H1 (cell line): Measurements from ENCODE around the gene INHA. TPM values are rescaled to one million over a fixed set of nuclear protein-coding genes. Genes with fewer than 3 reads are reported as not detected.

Experiments
- CTCF ChIA-PET: fragments of 300-600 bp; sonication (Branson Sonifier 250); formaldehyde crosslinking; loops from one replicate; lab custom pipeline; 2021; ENCODE audit not compliant: partially characterized antibody; lab: Charles Lee
- POLR2A ChIA-PET: fragments of 300-600 bp; sonication (Branson Sonifier 250); formaldehyde crosslinking; loops from one replicate; lab custom pipeline; 2021; ENCODE audit warnings: inconsistent platforms; ENCODE audit not compliant: partially characterized antibody; lab: Charles Lee
- DNase-seq, 2 experiments: peaks; one replicate each; pipeline versions ENCODE4 v3.0.0 to v3.0.0-alpha.2; 2010 to 2022; ENCODE audit warnings: low spot score in 2 of 2, low read depth in 1 of 2, mixed read lengths in 1 of 2
- FAIRE-seq: peaks from 2 replicates; lab custom pipeline; 2011; peaks lifted over from hg19 to GRCh38; lab: Jason Lieb, UNC
- H2AFZ ChIP-seq: 2 replicates; pipeline ENCODE4 v1.8.1; 2012; ENCODE audit warnings: low read length, inconsistent platforms
- H2AK5ac ChIP-seq: 2 replicates; pipeline ENCODE4 v1.6.1; 2013; ENCODE audit warnings: low read depth, low read length
- H2BK120ac ChIP-seq: replicated peaks from 2 replicates; pipeline ENCODE3; 2013; ENCODE audit warnings: low read depth, low read length, inconsistent platforms
- H2BK12ac ChIP-seq: 2 replicates; pipeline ENCODE4 v1.6.1; 2013; ENCODE audit warnings: low read depth, low read length
- H2BK15ac ChIP-seq: 2 replicates; pipeline ENCODE4 v1.6.1; 2013; ENCODE audit warnings: low read length
- H2BK20ac ChIP-seq: 2 replicates; pipeline ENCODE4 v1.6.1; 2013; ENCODE audit warnings: low read length
- H2BK5ac ChIP-seq: 2 replicates; pipeline ENCODE4 v1.6.1; 2013; ENCODE audit warnings: low read depth, low read length
- H3K14ac ChIP-seq: 2 replicates; pipeline ENCODE4 v1.6.1; 2013; ENCODE audit warnings: inconsistent platforms; ENCODE audit not compliant: insufficient read length
- H3K18ac ChIP-seq: 2 replicates; pipeline ENCODE4 v1.6.1; 2013; ENCODE audit warnings: low read length; ENCODE audit errors: extremely low read depth
- H3K23ac ChIP-seq: 2 replicates; pipeline ENCODE4 v1.6.1; 2013; ENCODE audit warnings: inconsistent platforms; ENCODE audit not compliant: insufficient read length
- H3K23me2 ChIP-seq: 2 replicates; pipeline ENCODE4 v1.6.1; 2013; ENCODE audit warnings: low read depth, low read length
- H3K27ac ChIP-seq: 2 replicates; pipeline ENCODE4 v1.6.1; 2011; ENCODE audit warnings: low read depth, low read length, inconsistent platforms
- H3K27me3 ChIP-seq, 4 experiments: replicated peaks in 1 of 4; 1 replicate in 1 of 4; 2 replicates in 3 of 4; pipeline versions ENCODE4 v1.6.1 to v1.8.1; 2011 to 2013; ENCODE audit warnings: low read length in 3 of 4, mild to moderate bottlenecking in 3 of 4, inconsistent platforms in 2 of 4, mixed read lengths in 2 of 4, moderate library complexity in 1 of 4; ENCODE audit not compliant: control insufficient read depth in 3 of 4, insufficient read depth in 3 of 4; ENCODE audit errors: extremely low read depth in 1 of 4
- H3K36me3 ChIP-seq, 4 experiments: 2 replicates each; pipeline versions ENCODE4 v1.6.1 to v1.8.1; 2011 to 2013; ENCODE audit warnings: mild to moderate bottlenecking in 4 of 4, low read length in 3 of 4, moderate library complexity in 2 of 4, control low read depth in 1 of 4, inconsistent platforms in 1 of 4; ENCODE audit not compliant: insufficient read depth in 4 of 4, control insufficient read depth in 2 of 4
- H3K4ac ChIP-seq: replicated peaks from 2 replicates; pipeline ENCODE3; 2013; ENCODE audit warnings: low read length, low read depth, mixed read lengths, inconsistent platforms; ENCODE audit not compliant: insufficient read length
- H3K4me1 ChIP-seq, 4 experiments: replicated peaks in 1 of 4; 1 replicate in 1 of 4; 2 replicates in 3 of 4; pipeline versions ENCODE4 v1.6.1 to v1.8.1; 2011 to 2013; ENCODE audit warnings: low read length in 3 of 4, inconsistent platforms in 2 of 4, mixed read lengths in 1 of 4; ENCODE audit not compliant: insufficient read depth in 4 of 4, control insufficient read depth in 3 of 4
- H3K4me2 ChIP-seq, 2 experiments: 2 replicates each; pipeline versions ENCODE4 v1.6.1 to v1.8.1; 2011 to 2013; ENCODE audit warnings: low read depth in 2 of 2, low read length in 2 of 2, control low read depth in 1 of 2, inconsistent platforms in 1 of 2, mild to moderate bottlenecking in 1 of 2; ENCODE audit not compliant: insufficient read depth in 1 of 2
- H3K4me3 ChIP-seq, 4 experiments: fragments of 200-600, 300-600 bp in 1 of 4; sonication (generic), shearing (Covaris generic), sonication (Bioruptor Twin) in 1 of 4; 2 replicates each; pipeline versions ENCODE4 v1.5.1 to v1.8.1; 2011 to 2016; ENCODE audit warnings: low read length in 4 of 4, low read depth in 3 of 4, control low read depth in 2 of 4, inconsistent platforms in 2 of 4, mild to moderate bottlenecking in 2 of 4, mixed read lengths in 1 of 4, moderate library complexity in 1 of 4; ENCODE audit not compliant: insufficient read depth in 2 of 4; ENCODE audit errors: extremely low read depth in 1 of 4
- H3K56ac ChIP-seq: replicated peaks from 2 replicates; pipeline ENCODE3; 2013; ENCODE audit warnings: low read depth, mild to moderate bottlenecking, mixed read lengths, low read length, inconsistent platforms; ENCODE audit not compliant: insufficient read length
- H3K79me1 ChIP-seq: 2 replicates; pipeline ENCODE4 v1.6.1; 2013; ENCODE audit warnings: low read depth, low read length, control low read depth
- H3K79me2 ChIP-seq, 2 experiments: 2 replicates each; pipeline versions ENCODE4 v1.6.1 to v1.8.1; 2012 to 2013; ENCODE audit warnings: low read length in 2 of 2, mild to moderate bottlenecking in 2 of 2, inconsistent platforms in 1 of 2; ENCODE audit not compliant: insufficient read depth in 2 of 2, control insufficient read depth in 1 of 2
- H3K9ac ChIP-seq, 4 experiments: replicated peaks in 1 of 4; 1 replicate in 1 of 4; 2 replicates in 3 of 4; pipeline versions ENCODE4 v1.6.1 to v1.8.1; 2011 to 2013; ENCODE audit warnings: low read depth in 3 of 4, low read length in 3 of 4, control low read depth in 2 of 4, mild to moderate bottlenecking in 2 of 4, moderate library complexity in 2 of 4, inconsistent platforms in 1 of 4; ENCODE audit errors: extremely low read depth in 1 of 4
- H3K9me3 ChIP-seq, 2 experiments: 2 replicates each; pipeline versions ENCODE4 v1.6.1 to v1.8.1; 2012 to 2013; ENCODE audit warnings: mild to moderate bottlenecking in 2 of 2, moderate library complexity in 2 of 2, control low read depth in 1 of 2, inconsistent platforms in 1 of 2, low read depth in 1 of 2, low read length in 1 of 2, mixed read lengths in 1 of 2; ENCODE audit not compliant: insufficient read depth in 2 of 2
- H4K20me1 ChIP-seq, 2 experiments: replicated peaks in 1 of 2; 2 replicates each; pipeline versions ENCODE3 to v1.8.1; 2011 to 2013; ENCODE audit warnings: inconsistent platforms in 2 of 2, low read length in 2 of 2, mild to moderate bottlenecking in 1 of 2; ENCODE audit not compliant: insufficient read depth in 2 of 2, control insufficient read depth in 1 of 2
- H4K5ac ChIP-seq: 2 replicates; pipeline ENCODE4 v1.6.1; 2013; ENCODE audit warnings: low read length, low read depth, mixed read lengths, inconsistent platforms; ENCODE audit not compliant: insufficient read length
- H4K8ac ChIP-seq: 2 replicates; pipeline ENCODE4 v1.8.0; 2013; ENCODE audit warnings: mild to moderate bottlenecking, moderate library complexity, low read length, inconsistent platforms; ENCODE audit not compliant: insufficient read depth; ENCODE audit errors: extremely low read depth
- H4K91ac ChIP-seq: replicated peaks from 2 replicates; pipeline ENCODE3; 2013; ENCODE audit warnings: low read length, mixed read lengths, inconsistent platforms; ENCODE audit not compliant: insufficient read length
- GABPA ChIP-seq: IDR thresholded peaks from 2 replicates; pipeline ENCODE4 v1.6.1; 2011; ENCODE audit warnings: mild to moderate bottlenecking, low read length, moderate library complexity, borderline replicate concordance; ENCODE audit not compliant: insufficient read depth
- HDAC2 ChIP-seq, 2 experiments: fragments of 300-600 bp in 1 of 2; sonication (generic) in 1 of 2; IDR thresholded peaks; 2 replicates each; pipeline ENCODE4 v1.6.1; 2011 to 2012; ENCODE audit warnings: low read depth in 2 of 2, low read length in 2 of 2, mild to moderate bottlenecking in 2 of 2, moderate library complexity in 2 of 2, borderline replicate concordance in 1 of 2, inconsistent platforms in 1 of 2
- SIX5 ChIP-seq: IDR thresholded peaks from 2 replicates; pipeline ENCODE4 v1.6.1; 2011; ENCODE audit warnings: mild to moderate bottlenecking, low read depth, low read length
- TCF12 ChIP-seq: IDR thresholded peaks from 2 replicates; pipeline ENCODE4 v1.6.1; 2011; ENCODE audit warnings: low read depth, mild to moderate bottlenecking, low read length
- WGBS, 2 experiments: shearing (Covaris generic) in 1 of 2; methylation state at CpG; one replicate each; pipeline versions ENCODE4 v1.1.6 to v1.1.7; 2013 to 2015; ENCODE audit warnings: low lambda C conversion rate in 2 of 2, mixed read lengths in 2 of 2, inconsistent platforms in 1 of 2, low coverage in 1 of 2, missing lambda C conversion rate in 1 of 2; ENCODE audit not compliant: insufficient replicate concordance in 2 of 2, insufficient coverage in 1 of 2, insufficient read length in 1 of 2; ENCODE audit errors: extremely low coverage in 1 of 2, missing lambda C conversion rate in 1 of 2; 5-methylcytosine and 5-hydroxymethylcytosine counted together
- polyA plus RNA-seq, 7 experiments: library from polyadenylated mRNA; depleted of rRNA in 3 of 7; stranded (reverse) in 5 of 7; unstranded in 2 of 7; fragments of >200 nt in 5 of 7; fragments of 200-250 nt in 2 of 7; gene quantifications; 1 replicate in 5 of 7; 2 replicates in 1 of 7; 4 replicates in 1 of 7; pipeline versions ENCODE4 v1.2.1 to v1.2.3, GENCODE V29; 2011 to 2013; ENCODE audit warnings: missing spikeins in 2 of 7, mixed read lengths in 2 of 7
- total RNA-seq: library from RNA; stranded (reverse); fragmentation: NEBNext Ultra II Directional; extraction: Animal tissue kit (Norgen Biotek cat#: 25700); gene quantifications from 2 replicates; pipeline ENCODE4 v1.2.1, GENCODE V29; 2021
- TF ChIP-seq, protein P1 (sequence below): IDR thresholded peaks from 2 replicates; pipeline ENCODE4 v1.6.1; 2012; ENCODE audit warnings: inconsistent platforms

INHA gene
- total and polyA plus RNA-seq, 2 of the 8 experiments (the other 6 are each of a cell fraction or from before 2014, with no cell fraction given) = 0.65 to 2.7 TPM

DNA sequence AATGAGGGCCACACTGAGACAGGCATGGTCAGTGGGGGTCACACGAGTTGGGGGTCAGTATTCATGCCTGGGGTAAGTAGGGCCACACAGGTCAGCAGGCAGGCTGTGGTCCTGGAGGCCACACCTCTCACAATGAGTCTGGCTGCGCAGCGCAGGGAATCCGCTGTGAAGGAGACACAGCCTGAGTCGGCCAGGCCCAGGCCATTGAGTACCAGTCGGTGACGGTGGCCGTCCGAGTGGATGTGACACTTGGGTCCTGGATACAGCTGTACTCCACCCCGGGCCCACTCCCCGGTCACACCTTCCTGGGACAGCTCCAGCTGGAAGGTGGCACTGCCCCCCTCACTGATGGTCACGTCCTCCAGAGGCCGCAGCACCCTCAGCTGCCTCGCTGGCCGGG, 17.8 kb upstream of the INHA start:
- H2BK12ac ChIP-seq = no peak overlapping the region
- no peak overlapping the region for H2BK20ac ChIP-seq
- FAIRE-seq (no peak), DNase-seq (no peak)
- no peak overlapping the region for H3K14ac ChIP-seq
- no peak overlapping the region for H4K5ac ChIP-seq
- H4K8ac ChIP-seq = no peak overlapping the region
- H3K4me3 ChIP-seq = no peak overlapping the region
- H3K27ac ChIP-seq = no peak overlapping the region
- ChIA-PET POLR2A (interaction anchor here (1.0 to 17.5 kb wide), 6 partner anchors 7 to 48 kb away, joined by 3 to 293 read pairs (median 4); partner anchors contain the start of genes CHPF, INHA, OBSL1 and STK11IP), CTCF (interaction anchor here (1.0 to 19.7 kb wide), 4 partner anchors 12 to 43 kb away, joined by 3 to 293 read pairs (median 8); partner anchors contain the start of genes ASIC4, CHPF and TMEM198)
- H2BK120ac ChIP-seq = no peak overlapping the region
- no peak overlapping the region for H2BK5ac ChIP-seq
- peaks cover 17% of the 10 kb centered on the region; the same call in 1 of the 2 replicates for H3K23me2 ChIP-seq
- H3K23ac ChIP-seq = no peak overlapping the region
- peaks cover 0 to 15% (median 8%) of the 10 kb centered on the region in 4 experiments; a peak in 6 of 7 replicates for H3K4me1 ChIP-seq
- no peak overlapping the region for H3K9ac ChIP-seq
- H3K27me3 ChIP-seq = peaks cover 0 to 15% (median 13%) of the 10 kb centered on the region in 4 experiments; a peak in 6 of 7 replicates
- H3K79me2 ChIP-seq = no peaks in the 10 kb centered on the region
- peak overlapping the region; percentile 93; the same call in 1 of the 2 replicates for H2AK5ac ChIP-seq
- H3K79me1 ChIP-seq = peaks cover 2% of the 10 kb centered on the region; the same call in 1 of the 2 replicates
- TF ChIP-seq TCF12 (no peak), HDAC2 (IDR thresholded peaks at IDR 0.05; ENCODE audit: borderline replicate concordance in 1 of 2, low read depth in 2 of 2, low read length in 2 of 2) (no peak), GABPA (no peak), SIX5 (no peak)
- TF ChIP-seq, protein P1, sequence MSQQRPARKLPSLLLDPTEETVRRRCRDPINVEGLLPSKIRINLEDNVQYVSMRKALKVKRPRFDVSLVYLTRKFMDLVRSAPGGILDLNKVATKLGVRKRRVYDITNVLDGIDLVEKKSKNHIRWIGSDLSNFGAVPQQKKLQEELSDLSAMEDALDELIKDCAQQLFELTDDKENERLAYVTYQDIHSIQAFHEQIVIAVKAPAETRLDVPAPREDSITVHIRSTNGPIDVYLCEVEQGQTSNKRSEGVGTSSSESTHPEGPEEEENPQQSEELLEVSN = no peak
- H4K91ac ChIP-seq = no peak overlapping the region
- no peak overlapping the region; a peak in 1 of 4 replicates for H3K4me2 ChIP-seq
- H4K20me1 ChIP-seq = peaks cover 0 to 7% of the 10 kb centered on the region in 2 experiments
- 92% methylated on average over 15 of the region's 15 CpGs; no CpG with 5 or more reads in 1 of the 2 experiments for WGBS, 2 experiments
- H2BK15ac ChIP-seq = no peak overlapping the region
- H3K36me3 ChIP-seq = peaks cover 0 to 13% (median 0%) of the 10 kb centered on the region in 4 experiments; a peak in 3 of 8 replicates
- H3K18ac ChIP-seq = no peak overlapping the region
- no peaks in the 10 kb centered on the region for H3K9me3 ChIP-seq
- H2AFZ ChIP-seq = no peak overlapping the region
- no peak overlapping the region for H3K4ac ChIP-seq
- H3K56ac ChIP-seq = no peak overlapping the region
